SIG-M5 treated with dmso at 0.1 percent for 504 hours (cell line): Measurements from ENCODE around the gene USF2.
"Not testable (repeated sequence)": the region's sequence is repeated elsewhere in the genome, so short reads cannot be mapped to it uniquely, and the experiment has no call there.

Source experiments
- DNase-seq: peaks from one replicate; lab custom pipeline; 2025; ENCODE audit not compliant: unreplicated experiment; lab: John Stamatoyannopoulos, UW

The USF2 gene, protein sequence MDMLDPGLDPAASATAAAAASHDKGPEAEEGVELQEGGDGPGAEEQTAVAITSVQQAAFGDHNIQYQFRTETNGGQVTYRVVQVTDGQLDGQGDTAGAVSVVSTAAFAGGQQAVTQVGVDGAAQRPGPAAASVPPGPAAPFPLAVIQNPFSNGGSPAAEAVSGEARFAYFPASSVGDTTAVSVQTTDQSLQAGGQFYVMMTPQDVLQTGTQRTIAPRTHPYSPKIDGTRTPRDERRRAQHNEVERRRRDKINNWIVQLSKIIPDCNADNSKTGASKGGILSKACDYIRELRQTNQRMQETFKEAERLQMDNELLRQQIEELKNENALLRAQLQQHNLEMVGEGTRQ

GRCh38 chr19:35268536-35269437 is at the start of gene USF2:
TSS of gene USF2 (plus strand) at chr19:35268962. CDS start at chr19:35269102, 140 bp downstream.
- DNase-seq, result peak; percentile 40

GRCh38 chr19:35219008-35219407 is 49.8 kb upstream of the USF2 start:
- no peak for DNase-seq

DNA sequence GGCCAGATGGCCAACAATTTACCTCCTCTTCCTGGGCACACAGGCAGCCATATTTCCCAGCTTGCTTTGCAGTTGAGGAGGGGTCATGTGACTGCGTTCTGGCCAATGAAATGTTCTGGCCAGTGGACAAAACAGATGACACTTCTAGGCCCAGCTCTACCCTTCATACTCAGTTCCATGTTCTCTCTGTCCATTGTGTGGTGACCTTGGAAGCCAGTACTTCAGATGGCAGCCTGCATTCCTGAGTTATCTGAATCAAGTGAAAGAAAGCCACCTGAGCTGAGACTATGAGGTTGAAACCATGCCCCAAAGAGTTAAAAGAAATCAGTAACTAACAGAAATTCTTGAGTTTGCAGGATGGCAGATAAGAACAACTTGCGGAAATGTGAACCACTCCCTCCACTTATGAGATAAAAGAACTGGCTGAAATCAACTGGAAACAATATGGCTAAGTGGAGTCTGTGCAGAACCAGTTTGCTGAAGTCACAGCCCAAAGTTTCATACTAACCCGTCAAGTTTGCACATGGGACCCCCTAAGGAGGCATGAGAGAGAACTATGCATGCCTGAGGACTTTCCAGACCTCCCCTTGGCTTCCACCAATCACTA is 48.3 kb upstream of the USF2 start:
- DNase-seq, result no peak

GRCh38 chr19:35220973-35221590 is 47.7 kb upstream of the USF2 start:
- not testable (repeated sequence) for DNase-seq

DNA sequence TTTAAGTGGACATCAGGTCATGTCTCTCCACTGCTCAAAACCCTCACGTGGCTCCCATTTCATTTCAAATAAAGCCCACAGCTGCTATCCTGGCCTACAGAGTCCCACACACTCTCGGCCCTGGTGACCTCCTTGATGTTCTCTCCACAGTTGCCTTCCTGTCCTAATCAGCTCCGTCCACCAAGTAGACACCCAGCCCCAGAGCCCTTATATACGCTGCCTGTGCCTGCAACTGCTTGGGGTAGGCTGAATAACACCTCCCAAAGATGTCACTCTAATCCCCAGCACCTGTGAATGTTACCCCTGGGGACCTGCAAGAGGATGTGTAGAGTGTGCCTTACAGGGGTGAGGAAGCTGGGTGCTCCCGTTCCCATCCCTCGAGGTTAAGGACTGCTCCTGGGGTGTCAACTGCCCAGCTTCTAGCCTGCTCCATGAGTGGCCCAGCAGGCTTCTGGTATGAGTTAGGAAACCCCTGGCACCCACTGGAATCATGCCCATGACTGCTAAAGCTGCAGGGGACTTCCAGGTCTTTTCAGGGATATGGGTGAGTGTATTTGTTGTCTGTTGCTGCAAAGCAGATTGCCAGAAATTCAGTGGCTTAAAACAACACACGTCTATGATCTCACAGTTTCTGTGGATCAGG is 46.3 kb upstream of the USF2 start:
- no peak for DNase-seq

GRCh38 chr19:35223084-35223790 is 45.5 kb upstream of the USF2 start:
- peak; percentile 19 for DNase-seq

DNA sequence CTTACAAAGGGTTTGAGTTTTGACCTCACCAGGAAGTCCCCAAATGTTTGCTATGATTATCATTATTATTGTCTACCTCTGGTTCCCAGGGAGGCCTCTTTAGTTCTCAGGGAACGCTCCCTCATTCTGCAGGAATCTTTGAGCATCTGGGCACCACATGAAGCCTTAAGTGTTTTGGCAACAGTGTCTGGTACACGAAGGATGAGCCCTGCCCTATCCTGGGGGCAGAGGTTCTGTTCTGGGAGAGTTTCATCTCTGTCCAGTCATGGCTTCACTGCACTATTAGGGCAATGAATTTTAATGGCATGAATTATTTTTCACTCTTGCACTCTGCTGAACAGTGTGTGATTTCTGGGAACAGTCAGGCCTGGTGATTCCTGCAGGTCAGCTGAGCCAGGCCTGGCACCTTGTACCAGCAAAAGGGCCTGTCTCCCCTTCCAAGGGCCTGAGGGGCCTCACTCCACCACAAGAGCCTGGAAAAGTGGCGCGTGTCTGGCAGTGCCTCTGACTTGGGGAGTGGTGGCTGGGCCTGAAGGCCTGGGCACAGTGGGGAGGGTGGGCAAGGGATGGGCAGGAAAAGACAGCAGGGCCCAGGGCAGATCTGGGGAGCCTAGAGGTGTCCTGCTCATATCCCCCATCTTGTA is 44.8 kb upstream of the USF2 start:
- DNase-seq, result no peak

DNA sequence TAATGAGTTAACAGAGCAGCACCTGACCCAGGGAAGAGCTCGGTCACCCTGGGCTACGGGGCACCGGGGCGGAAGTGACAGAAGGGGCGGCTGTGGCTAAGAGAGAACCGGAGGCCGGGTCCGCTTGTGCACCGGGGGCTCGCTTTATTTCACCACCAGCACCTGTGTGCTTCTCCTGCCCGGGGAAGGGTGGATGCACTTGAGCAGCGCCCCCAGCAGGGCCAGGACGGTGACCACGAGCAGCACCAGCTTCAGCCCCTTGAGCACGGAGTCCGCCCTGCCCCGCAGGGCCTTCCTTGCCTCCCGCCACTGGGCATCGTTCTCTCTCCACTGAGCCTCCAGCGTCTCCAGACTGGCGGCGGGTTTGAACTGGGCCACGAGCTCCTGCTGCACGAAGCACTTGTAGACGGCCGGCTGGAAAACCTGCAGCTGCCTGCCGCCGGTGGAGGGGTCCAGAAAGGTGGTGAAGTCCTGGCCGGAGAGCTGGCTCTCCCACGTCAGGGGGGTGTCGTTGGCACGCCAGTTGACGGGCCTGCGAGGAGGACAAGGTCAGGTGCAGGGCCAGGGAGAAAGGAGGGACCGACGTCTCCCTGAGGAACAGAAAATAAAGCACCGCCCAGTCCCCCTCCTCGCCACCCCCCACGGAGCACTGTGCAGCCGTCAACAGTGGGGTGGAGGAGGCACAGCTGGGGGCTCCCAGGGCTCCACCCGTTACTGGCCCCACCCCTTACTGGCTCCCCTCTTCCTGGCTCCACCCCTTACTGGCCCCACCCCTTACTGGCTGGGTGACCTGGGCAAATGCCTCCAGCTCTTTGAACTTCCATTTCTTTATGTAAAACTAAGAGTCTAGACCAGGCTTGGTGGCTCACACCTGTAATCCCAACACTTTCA is 43.8 kb upstream of the USF2 start:
- DNase-seq, result no peak

GRCh38 chr19:35225951-35226350 is 42.8 kb upstream of the USF2 start:
- DNase-seq, result no peak

GRCh38 chr19:35226748-35227147 is 42.0 kb upstream of the USF2 start:
- no peak for DNase-seq

GRCh38 chr19:35228177-35228930 is 40.4 kb upstream of the USF2 start, which contains the start of gene FAM187B:
TSS of gene FAM187B (minus strand) at chr19:35228739. CDS start at chr19:35228680, 59 bp downstream.
- no peak for DNase-seq

DNA sequence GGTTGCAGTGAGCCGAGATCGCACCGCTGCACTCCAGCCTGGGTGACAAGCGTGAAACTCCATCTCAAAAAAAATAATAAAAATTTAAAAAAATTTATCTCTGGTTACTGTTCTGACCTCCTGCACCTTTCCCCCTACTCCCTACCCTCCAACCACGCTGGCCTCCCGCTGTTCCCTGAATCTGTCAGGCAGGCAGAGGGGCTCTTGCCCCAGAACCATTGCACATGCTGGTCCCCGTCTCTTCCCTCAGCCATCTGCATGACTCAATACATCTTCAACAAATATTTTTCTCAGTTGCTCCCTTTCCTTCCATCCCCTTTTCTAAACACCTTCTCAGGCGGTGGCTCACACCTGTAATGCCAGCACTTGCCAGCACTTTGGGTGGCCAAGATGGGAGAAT is 39.2 kb upstream of the USF2 start:
- DNase-seq, result no peak

DNA sequence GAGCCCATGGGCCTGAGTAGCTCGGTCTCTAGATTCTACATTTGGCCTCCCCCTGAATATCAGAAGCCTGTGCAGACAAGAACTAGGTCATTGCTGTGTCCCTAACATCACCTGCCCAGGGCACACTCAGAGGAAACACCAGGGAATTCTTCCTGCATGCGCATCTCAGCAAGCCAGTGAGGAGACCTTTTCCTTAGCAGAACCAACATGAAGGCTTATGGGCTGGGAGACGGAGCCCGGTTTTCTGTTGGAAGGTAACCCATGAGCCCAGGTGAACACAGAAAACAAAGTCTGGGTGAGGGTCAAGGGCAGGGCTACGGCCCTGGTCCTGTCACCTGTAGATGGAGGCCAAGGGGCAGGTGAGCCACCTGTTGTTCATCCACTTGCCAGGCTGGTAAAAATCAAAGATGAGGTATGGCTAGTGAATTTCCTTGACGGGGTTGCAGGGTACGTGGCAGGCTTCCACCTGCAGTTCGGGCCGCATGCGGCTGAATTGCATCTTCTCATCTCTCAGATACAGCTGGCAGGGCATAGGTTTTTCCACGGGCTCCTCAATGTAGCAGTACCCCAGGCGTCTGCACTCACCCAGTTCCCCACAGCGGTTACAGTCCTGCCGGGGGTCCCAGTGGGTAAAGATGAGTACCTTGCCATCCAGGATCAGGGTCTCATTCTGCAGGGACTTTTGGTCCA is 36.7 kb upstream of the USF2 start:
- no peak for DNase-seq

DNA sequence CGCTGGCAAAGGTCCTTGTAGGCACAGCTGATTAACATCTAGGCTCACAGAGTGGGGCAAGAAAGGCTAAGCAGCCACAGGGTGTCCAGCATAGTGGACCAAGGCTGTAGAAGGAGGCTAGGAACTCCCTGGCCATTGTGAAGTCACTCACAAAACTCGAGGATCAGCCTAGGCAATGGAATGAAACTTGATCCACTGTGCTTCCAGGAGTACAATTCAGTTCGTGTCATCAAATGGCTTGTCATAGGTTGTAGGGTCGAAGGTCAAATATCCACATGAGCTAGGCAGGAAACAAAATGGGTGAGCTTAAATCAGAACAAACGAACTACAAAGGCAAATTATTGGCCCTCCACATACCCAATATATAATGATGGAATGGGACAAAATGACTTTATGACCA is 35.9 kb upstream of the USF2 start:
- DNase-seq, result no peak

- DNase-seq, result no peak
Observed at GRCh38 chr19:35236638-35237400, 31.9 kb upstream of the USF2 start.

DNA sequence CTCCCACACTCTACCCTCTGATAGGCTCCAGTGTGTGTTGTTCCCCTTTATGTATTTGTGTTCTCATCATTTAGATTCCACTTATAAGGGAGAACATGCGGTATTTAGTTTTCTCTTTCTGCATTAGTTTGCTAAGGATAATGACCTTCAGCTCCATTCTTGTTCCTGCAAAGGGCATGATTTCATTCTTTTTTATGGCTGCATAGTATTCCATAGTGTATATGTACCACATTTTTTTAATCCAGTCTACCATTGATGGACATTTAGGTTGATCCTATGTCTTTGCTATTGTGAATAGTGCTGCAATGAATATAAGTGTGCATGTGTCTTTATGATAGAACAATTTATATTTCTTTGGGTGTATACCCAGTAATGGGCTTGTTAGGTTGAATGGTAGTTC is 29.2 kb upstream of the USF2 start:
- DNase-seq, result not testable (repeated sequence)

- peak; percentile 15 for DNase-seq
Observed at GRCh38 chr19:35240327-35240726, 28.4 kb upstream of the USF2 start.
